ENCODE data around the gene SNIP1.

DNA sequence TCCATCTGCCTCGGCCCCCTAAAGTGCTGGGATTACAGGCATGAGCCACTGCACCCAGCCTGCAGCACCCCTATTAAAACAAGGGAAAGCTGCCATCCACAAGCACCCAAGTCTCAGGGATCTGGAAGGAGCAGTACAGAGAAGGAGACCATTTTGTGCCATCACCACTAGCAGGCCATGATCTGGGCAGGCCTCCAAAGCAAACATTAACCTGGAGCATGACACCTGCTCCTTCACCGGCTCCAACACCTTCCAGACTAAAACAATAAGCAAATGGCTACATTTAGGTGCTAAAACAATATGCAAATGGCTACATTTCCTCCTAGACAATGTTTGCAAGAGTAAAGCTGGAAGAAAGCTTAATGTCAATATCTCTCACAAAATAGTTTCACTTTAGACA is 56.3 kb downstream of the SNIP1 start:
- TF ChIP-seq, protein P1, sequence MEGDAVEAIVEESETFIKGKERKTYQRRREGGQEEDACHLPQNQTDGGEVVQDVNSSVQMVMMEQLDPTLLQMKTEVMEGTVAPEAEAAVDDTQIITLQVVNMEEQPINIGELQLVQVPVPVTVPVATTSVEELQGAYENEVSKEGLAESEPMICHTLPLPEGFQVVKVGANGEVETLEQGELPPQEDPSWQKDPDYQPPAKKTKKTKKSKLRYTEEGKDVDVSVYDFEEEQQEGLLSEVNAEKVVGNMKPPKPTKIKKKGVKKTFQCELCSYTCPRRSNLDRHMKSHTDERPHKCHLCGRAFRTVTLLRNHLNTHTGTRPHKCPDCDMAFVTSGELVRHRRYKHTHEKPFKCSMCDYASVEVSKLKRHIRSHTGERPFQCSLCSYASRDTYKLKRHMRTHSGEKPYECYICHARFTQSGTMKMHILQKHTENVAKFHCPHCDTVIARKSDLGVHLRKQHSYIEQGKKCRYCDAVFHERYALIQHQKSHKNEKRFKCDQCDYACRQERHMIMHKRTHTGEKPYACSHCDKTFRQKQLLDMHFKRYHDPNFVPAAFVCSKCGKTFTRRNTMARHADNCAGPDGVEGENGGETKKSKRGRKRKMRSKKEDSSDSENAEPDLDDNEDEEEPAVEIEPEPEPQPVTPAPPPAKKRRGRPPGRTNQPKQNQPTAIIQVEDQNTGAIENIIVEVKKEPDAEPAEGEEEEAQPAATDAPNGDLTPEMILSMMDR (IDR thresholded peaks at IDR 0.05; ENCODE audit: low read length) = no peak
- TF ChIP-seq EZH2 (optimal IDR thresholded peaks at IDR 0.05; ENCODE audit: low read depth, low read length) (no peak), EZH2phosphoT487 (IDR thresholded peaks at IDR 0.05; ENCODE audit: low read length) (no peak)

All from MM.1S (cell line).